Measurements from ENCODE around the gene MYOD1.

DNA sequence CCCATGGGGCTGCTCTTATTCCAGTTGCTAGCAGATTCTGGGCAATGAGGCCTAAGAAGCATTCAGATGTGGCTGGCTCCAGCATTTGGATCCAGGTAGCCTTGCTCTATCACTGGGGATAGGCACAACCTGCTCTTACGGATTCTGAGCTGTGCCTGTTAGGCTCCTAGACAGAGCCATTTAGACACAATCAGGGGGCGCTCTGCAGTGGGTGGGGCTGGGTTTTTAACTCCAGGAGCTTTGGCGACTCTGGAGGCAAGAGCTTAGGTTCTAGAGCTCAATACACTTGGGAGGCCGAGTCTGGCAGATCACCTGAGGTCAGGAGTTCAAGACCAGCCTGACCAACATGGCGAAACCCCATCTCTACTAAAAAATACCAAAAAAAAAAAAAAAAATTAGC, 47.2 kb downstream of the MYOD1 start:
- TF ChIP-seq CTCF (conservative IDR thresholded peaks at IDR 0.05; ENCODE audit: low read depth, low read length) (no peak), SMC3 (IDR thresholded peaks at IDR 0.05; ENCODE audit: low read depth, low read length) (no peak), CHD1 (IDR thresholded peaks at IDR 0.05; ENCODE audit: low read depth, low read length) (no peak), MXI1 (IDR thresholded peaks at IDR 0.05; ENCODE audit: borderline replicate concordance, low read depth, low read length) (no peak), POLR2A (IDR thresholded peaks at IDR 0.05; ENCODE audit: low read depth, low read length) (no peak), MAFK (IDR thresholded peaks at IDR 0.05; ENCODE audit: low read depth, low read length) (no peak), RAD21 (IDR thresholded peaks at IDR 0.05; ENCODE audit: low read length) (no peak)
